GM12878 (cell line): Measurements from ENCODE around the gene CCL16. TPM values are rescaled to one million over a fixed set of nuclear protein-coding genes. Genes with fewer than 3 reads are reported as not detected.

Source experiments
- ATAC-seq: fragments of 200-7000 bp; cut with Tn5 transposase; 3 replicates; pipeline ENCODE4 v1.9.1; 2020; ENCODE audit warnings: mild to moderate bottlenecking, moderate library complexity
- BruUV-seq: library from RNA; stranded (reverse); fragments of 400-500 nt; replicated peaks from 2 replicates; lab custom pipeline; 2021; lab: Mats Ljungman, UMichigan
- CTCF ChIA-PET: fragments of 300-600 bp; sonication (Branson Sonifier 250); formaldehyde crosslinking; extraction: SDS; loops from one replicate; lab custom pipeline; 2021; ENCODE audit warnings: inconsistent platforms; lab: Yijun Ruan, JAX
- POLR2A ChIA-PET: fragments of 350-600 bp; formaldehyde crosslinking; extraction: SDS; loops from one replicate; lab custom pipeline; 2021; ENCODE audit warnings: inconsistent platforms; lab: Charles Lee
- RAD21 ChIA-PET: fragments of 300-600 bp; sonication (Branson Sonifier 250); formaldehyde crosslinking; loops from one replicate; lab custom pipeline; 2023; ENCODE audit warnings: antibody characterized with exemption; ENCODE audit not compliant: unreplicated experiment; lab: Charles Lee
- SMC1A ChIA-PET: fragments of 300-600 bp; sonication (Branson Sonifier 250); formaldehyde crosslinking; loops from one replicate; lab custom pipeline; 2023; ENCODE audit not compliant: unreplicated experiment, uncharacterized antibody; lab: Charles Lee
- DNase-seq: peaks from one replicate; pipeline ENCODE4 v3.0.0-alpha.2; 2011; ENCODE audit warnings: low read depth, low spot score
- FAIRE-seq: peaks from 3 replicates; lab custom pipeline; 2011; peaks lifted over from hg19 to GRCh38; lab: Jason Lieb, UNC
- H2AFZ ChIP-seq: 2 replicates; pipeline ENCODE4 v1.6.0; 2011; ENCODE audit warnings: low read depth, low read length, control low read depth; ENCODE audit not compliant: control insufficient read depth
- H3K27ac ChIP-seq: 2 replicates; pipeline ENCODE4 v1.5.1; 2011; ENCODE audit warnings: control low read depth; ENCODE audit not compliant: control insufficient read depth, insufficient read depth
- H3K27me3 ChIP-seq, 2 experiments: replicated peaks in 1 of 2; 2 replicates each; pipeline versions ENCODE4 v1.6.0 to v1.6.1; 2011; ENCODE audit warnings: low read length in 1 of 2; ENCODE audit not compliant: control insufficient read depth in 2 of 2, insufficient read depth in 2 of 2
- H3K36me3 ChIP-seq, 2 experiments: 2 replicates each; pipeline ENCODE4 v1.5.1; 2011; ENCODE audit warnings: low read length in 1 of 2; ENCODE audit not compliant: control insufficient read depth in 2 of 2, insufficient read depth in 2 of 2
- H3K4me1 ChIP-seq: 2 replicates; pipeline ENCODE4 v1.6.1; 2011; ENCODE audit warnings: mild to moderate bottlenecking, low read length, moderate library complexity, mixed read lengths; ENCODE audit not compliant: control insufficient read depth, insufficient read depth
- H3K4me2 ChIP-seq: 2 replicates; pipeline ENCODE4 v1.6.0; 2011; ENCODE audit warnings: control low read depth; ENCODE audit not compliant: control insufficient read depth, insufficient read depth
- H3K4me3 ChIP-seq: fragments of 200-600 bp; sonication (generic); 2 replicates; pipeline ENCODE4 v1.5.1; 2016
- H3K79me2 ChIP-seq: 2 replicates; pipeline ENCODE4 v1.6.0; 2011; ENCODE audit warnings: low read length; ENCODE audit not compliant: control insufficient read depth, insufficient read depth
- H3K9ac ChIP-seq: 2 replicates; pipeline ENCODE4 v1.8.0; 2011; ENCODE audit warnings: low read length, control low read depth, mixed read lengths; ENCODE audit not compliant: control insufficient read depth, insufficient read depth
- H3K9me3 ChIP-seq: replicated peaks from 3 replicates; pipeline ENCODE4 v1.5.1; 2011; ENCODE audit warnings: mild to moderate bottlenecking, low read length; ENCODE audit not compliant: control insufficient read depth, insufficient read depth
- H4K20me1 ChIP-seq: 2 replicates; pipeline ENCODE4 v1.6.0; 2011; ENCODE audit not compliant: control insufficient read depth, insufficient read depth
- FOXM1 ChIP-seq: IDR thresholded peaks from 2 replicates; pipeline ENCODE4 v1.6.1; 2012; ENCODE audit warnings: low read depth, mild to moderate bottlenecking, inconsistent platforms, low read length, moderate library complexity
- GATAD2B ChIP-seq: fragments of 450-650 bp; conservative IDR thresholded peaks from 2 replicates; pipeline ENCODE4 v1.6.1; 2017; ENCODE audit warnings: low read depth, mild to moderate bottlenecking, moderate library complexity
- HDGF ChIP-seq: fragments of 450-650 bp; IDR thresholded peaks from 2 replicates; pipeline ENCODE4 v1.6.1; 2016; ENCODE audit warnings: antibody characterized with exemption
- JUND ChIP-seq: IDR thresholded peaks from 2 replicates; pipeline ENCODE4 v1.6.1; 2012; ENCODE audit warnings: low read depth, mild to moderate bottlenecking, low read length, improper control_type of control experiment, moderate library complexity
- MTA3 ChIP-seq: IDR thresholded peaks from 2 replicates; pipeline ENCODE4 v1.6.1; 2012; ENCODE audit warnings: low read length, inconsistent platforms, borderline replicate concordance
- MXI1 ChIP-seq: fragments of 150-350 bp; IDR thresholded peaks from 2 replicates; pipeline ENCODE4 v1.6.1; 2011; ENCODE audit warnings: low read depth, mild to moderate bottlenecking, inconsistent platforms, low read length, improper control_type of control experiment
- NR2C1 ChIP-seq: fragments of 450-650 bp; IDR thresholded peaks from 2 replicates; pipeline ENCODE4 v1.6.1; 2017; ENCODE audit warnings: antibody characterized with exemption, mild to moderate bottlenecking, moderate library complexity
- PML ChIP-seq: IDR thresholded peaks from 2 replicates; pipeline ENCODE4 v1.6.1; 2012; ENCODE audit warnings: low read length, inconsistent platforms
- RAD51 ChIP-seq: fragments of 450-650 bp; IDR thresholded peaks from 2 replicates; pipeline ENCODE4 v1.6.1; 2016; ENCODE audit warnings: moderate library complexity, mild to moderate bottlenecking, inconsistent platforms
- RUNX3 ChIP-seq: IDR thresholded peaks from 2 replicates; pipeline ENCODE4 v1.6.1; 2012; ENCODE audit warnings: low read length, inconsistent platforms
- SKIL ChIP-seq: fragments of 450-650 bp; IDR thresholded peaks from 2 replicates; pipeline ENCODE4 v1.6.1; 2017; ENCODE audit warnings: mild to moderate bottlenecking, low read depth, inconsistent platforms; ENCODE audit not compliant: poor library complexity, severe bottlenecking
- SP1 ChIP-seq: IDR thresholded peaks from one replicate; pipeline ENCODE4 v1.6.1; 2011; ENCODE audit warnings: low read depth, low read length
- TAF1 ChIP-seq: IDR thresholded peaks from 2 replicates; pipeline ENCODE4 v1.6.1; 2011; ENCODE audit warnings: mild to moderate bottlenecking, low read depth, low read length, borderline replicate concordance
- ZNF217 ChIP-seq: fragments of 450-650 bp; IDR thresholded peaks from 2 replicates; pipeline ENCODE4 v1.6.1; 2017; ENCODE audit warnings: antibody characterized with exemption, mild to moderate bottlenecking
- WGBS: methylation state at CpG from one replicate; pipeline ENCODE4 v1.1.6; 2016; ENCODE audit warnings: low lambda C conversion rate; ENCODE audit not compliant: insufficient replicate concordance, insufficient coverage; ENCODE audit errors: missing lambda C conversion rate; 5-methylcytosine and 5-hydroxymethylcytosine counted together
- in situ Hi-C: fragments of 300-500 bp; cut with MboI; formaldehyde crosslinking; loops from 9 replicates; pipeline ENCODE4 v1.14.3; 2018; ENCODE audit warnings: mixed read lengths
- intact Hi-C: fragments of 100-400 bp; cut with micrococcal nuclease; formaldehyde crosslinking; loops from one replicate; pipeline ENCODE4 v1.14.2; 2022; ENCODE audit not compliant: unreplicated experiment
- polyA plus RNA-seq, 11 experiments: library from polyadenylated mRNA; depleted of rRNA in 4 of 11; unstranded in 6 of 11; stranded (reverse) in 5 of 11; fragments of >200 nt; fragmentation: Nextera tagmentation in 4 of 11; fragmentation: Illumina TruSeq in 1 of 11; extraction: Ambion mirVana in 4 of 11; extraction: Trizol in 1 of 11; gene quantifications; 1 replicate in 1 of 11; 2 replicates in 10 of 11; pipeline versions ENCODE4 v1.2.1 to v1.2.3, GENCODE V29; 2011 to 2016; ENCODE audit warnings: inconsistent platforms in 2 of 11, missing spikeins in 2 of 11, low read depth in 1 of 11
- total RNA-seq, 4 experiments: library from RNA; depleted of rRNA in 3 of 4; stranded (reverse); fragments of >200 nt in 3 of 4; fragmentation: Illumina TruSeq in 1 of 4; extraction: Trizol in 1 of 4; gene quantifications; 2 replicates each; pipeline versions ENCODE4 v1.2.1 to v1.2.3, GENCODE V29; 2013 to 2021
- TF ChIP-seq, protein P1 (sequence below): fragments of 450-650 bp; IDR thresholded peaks from 2 replicates; pipeline ENCODE4 v1.6.1; 2018; ENCODE audit warnings: mild to moderate bottlenecking, low read depth, moderate library complexity; ENCODE audit not compliant: partially characterized antibody
- TF ChIP-seq, protein P2 (sequence below), 3 experiments: IDR thresholded peaks in 2 of 3; conservative IDR thresholded peaks in 1 of 3; 2 replicates each; pipeline ENCODE4 v1.5.1; 2011; ENCODE audit warnings: low read depth in 3 of 3, low read length in 3 of 3, mild to moderate bottlenecking in 3 of 3, control low read depth in 2 of 3, moderate library complexity in 2 of 3, inconsistent platforms in 1 of 3, mixed read lengths in 1 of 3; ENCODE audit not compliant: control insufficient read depth in 2 of 3, insufficient read depth in 1 of 3; ENCODE audit errors: extremely low read depth in 1 of 3

The CCL16 gene
- total and polyA plus RNA-seq, 10 of the 15 experiments (the other 5 are each of a cell fraction or from before 2014, with no cell fraction given), result not detected

DNA sequence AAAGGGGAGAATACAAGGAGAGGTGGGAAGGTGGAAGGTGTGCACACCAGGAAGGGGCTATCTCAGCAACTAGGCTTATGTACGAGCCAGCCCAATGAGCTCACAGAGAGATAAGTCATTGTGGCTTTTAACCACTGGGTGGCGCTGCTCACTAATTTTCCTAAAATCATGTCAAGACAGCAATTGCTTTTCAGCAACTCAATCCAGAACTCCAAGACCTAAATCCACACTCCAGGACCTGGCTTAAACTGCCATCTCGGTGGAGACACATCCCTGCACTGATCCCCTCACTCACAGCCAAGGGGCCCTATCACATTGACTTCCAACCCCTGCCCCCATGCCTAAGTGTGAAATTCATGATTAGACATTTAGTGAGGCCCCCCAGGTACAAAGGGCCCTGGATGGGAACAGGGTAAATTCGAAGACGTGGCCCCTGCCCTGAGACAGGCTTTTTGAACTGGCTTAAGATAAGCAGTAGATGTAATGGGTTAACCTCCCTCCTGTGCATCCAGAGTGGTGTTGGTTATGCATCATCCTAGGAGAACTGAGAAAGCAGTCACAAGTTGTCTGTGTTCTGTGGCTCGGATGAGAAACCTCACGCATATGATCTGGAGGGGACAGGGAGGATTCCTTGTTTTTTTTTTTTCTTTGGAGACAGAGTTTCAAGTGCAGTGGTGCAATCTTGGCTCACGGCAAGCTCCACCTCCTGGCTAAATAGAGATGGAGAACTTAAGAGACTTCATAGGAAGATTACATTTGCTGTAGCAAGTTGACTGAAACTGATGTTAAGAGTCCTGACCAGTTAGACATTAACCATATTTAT, 11.5 kb downstream of the CCL16 start:
- peak; percentile 45 for DNase-seq
- ChIA-PET POLR2A (interaction anchor here (0.6 to 1.3 kb wide), 8 partner anchors 16 to 516 kb away, joined by 3 to 5 read pairs (median 3); no protein-coding TSS in a partner anchor), SMC1A (interaction anchor here (0.6 to 17.2 kb wide), 49 partner anchors 8 to 633 kb away, joined by 3 to 485 read pairs (median 4); partner anchors contain the start of genes CCL15, CCL16, CCL3 and LYZL6), RAD21 (interaction anchor here (0.6 to 17.2 kb wide), 41 partner anchors 8 to 633 kb away, joined by 3 to 342 read pairs (median 5); partner anchors contain the start of genes CCL15, CCL16, CCL3 and CCL4), CTCF (interaction anchor here (0.6 to 19.0 kb wide), 51 partner anchors 9 to 1474 kb away, joined by 3 to 622 read pairs (median 4); partner anchors contain the start of genes CCL16, CCL23, CCL3 and RDM1)
- in situ Hi-C loops, result loop anchor here (5.0 kb wide), 3 partner anchors 103 to 518 kb away; partner anchors contain the start of gene ZNHIT3
- BruUV-seq, result no TSS peak
- Histone ChIP-seq H4K20me1 (no peaks in the 10 kb centered on the region), H3K9ac (no peak overlapping the region), H3K27ac (no peak overlapping the region), H3K4me3 (no peak overlapping the region), H2AFZ (no peak overlapping the region), H3K4me2 (no peak overlapping the region), H3K27me3 (no peaks in the 10 kb centered on the region), H3K79me2 (no peaks in the 10 kb centered on the region), H3K36me3 (no peaks in the 10 kb centered on the region), H3K9me3 (no peaks in the 10 kb centered on the region), H3K4me1 (no peaks in the 10 kb centered on the region)
- WGBS, result 21% methylated on average over 8 of the region's 8 CpGs
- intact Hi-C loops, result loop anchor here (1.0 kb wide), 2 partner anchors 180 to 514 kb away; no protein-coding TSS in a partner anchor
- FAIRE-seq, result no peak
- peak; percentile 92 for ATAC-seq
- TF ChIP-seq PML (no peak), RUNX3 (peak; percentile 47), RAD51 (no peak), MTA3 (no peak), ZNF217 (no peak), FOXM1 (no peak), SP1 (no peak), GATAD2B (no peak), MXI1 (no peak), TAF1 (no peak), NR2C1 (no peak), HDGF (0 out of 2 replicates have a peak, but pooled peaks have one; percentile 21), JUND (no peak), SKIL (peak; percentile 18)
- TF ChIP-seq, protein P1, sequence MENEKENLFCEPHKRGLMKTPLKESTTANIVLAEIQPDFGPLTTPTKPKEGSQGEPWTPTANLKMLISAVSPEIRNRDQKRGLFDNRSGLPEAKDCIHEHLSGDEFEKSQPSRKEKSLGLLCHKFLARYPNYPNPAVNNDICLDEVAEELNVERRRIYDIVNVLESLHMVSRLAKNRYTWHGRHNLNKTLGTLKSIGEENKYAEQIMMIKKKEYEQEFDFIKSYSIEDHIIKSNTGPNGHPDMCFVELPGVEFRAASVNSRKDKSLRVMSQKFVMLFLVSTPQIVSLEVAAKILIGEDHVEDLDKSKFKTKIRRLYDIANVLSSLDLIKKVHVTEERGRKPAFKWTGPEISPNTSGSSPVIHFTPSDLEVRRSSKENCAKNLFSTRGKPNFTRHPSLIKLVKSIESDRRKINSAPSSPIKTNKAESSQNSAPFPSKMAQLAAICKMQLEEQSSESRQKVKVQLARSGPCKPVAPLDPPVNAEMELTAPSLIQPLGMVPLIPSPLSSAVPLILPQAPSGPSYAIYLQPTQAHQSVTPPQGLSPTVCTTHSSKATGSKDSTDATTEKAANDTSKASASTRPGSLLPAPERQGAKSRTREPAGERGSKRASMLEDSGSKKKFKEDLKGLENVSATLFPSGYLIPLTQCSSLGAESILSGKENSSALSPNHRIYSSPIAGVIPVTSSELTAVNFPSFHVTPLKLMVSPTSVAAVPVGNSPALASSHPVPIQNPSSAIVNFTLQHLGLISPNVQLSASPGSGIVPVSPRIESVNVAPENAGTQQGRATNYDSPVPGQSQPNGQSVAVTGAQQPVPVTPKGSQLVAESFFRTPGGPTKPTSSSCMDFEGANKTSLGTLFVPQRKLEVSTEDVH, result no peak
- TF ChIP-seq, protein P2, sequence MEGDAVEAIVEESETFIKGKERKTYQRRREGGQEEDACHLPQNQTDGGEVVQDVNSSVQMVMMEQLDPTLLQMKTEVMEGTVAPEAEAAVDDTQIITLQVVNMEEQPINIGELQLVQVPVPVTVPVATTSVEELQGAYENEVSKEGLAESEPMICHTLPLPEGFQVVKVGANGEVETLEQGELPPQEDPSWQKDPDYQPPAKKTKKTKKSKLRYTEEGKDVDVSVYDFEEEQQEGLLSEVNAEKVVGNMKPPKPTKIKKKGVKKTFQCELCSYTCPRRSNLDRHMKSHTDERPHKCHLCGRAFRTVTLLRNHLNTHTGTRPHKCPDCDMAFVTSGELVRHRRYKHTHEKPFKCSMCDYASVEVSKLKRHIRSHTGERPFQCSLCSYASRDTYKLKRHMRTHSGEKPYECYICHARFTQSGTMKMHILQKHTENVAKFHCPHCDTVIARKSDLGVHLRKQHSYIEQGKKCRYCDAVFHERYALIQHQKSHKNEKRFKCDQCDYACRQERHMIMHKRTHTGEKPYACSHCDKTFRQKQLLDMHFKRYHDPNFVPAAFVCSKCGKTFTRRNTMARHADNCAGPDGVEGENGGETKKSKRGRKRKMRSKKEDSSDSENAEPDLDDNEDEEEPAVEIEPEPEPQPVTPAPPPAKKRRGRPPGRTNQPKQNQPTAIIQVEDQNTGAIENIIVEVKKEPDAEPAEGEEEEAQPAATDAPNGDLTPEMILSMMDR (IDR thresholded peaks at IDR 0.05 in 2 of 3, conservative IDR thresholded peaks at IDR 0.05 in 1 of 3; ENCODE audit: control insufficient read depth in 2 of 3, extremely low read depth in 1 of 3, insufficient read depth in 1 of 3, low read depth in 3 of 3, low read length in 3 of 3), result peak; percentile 77 to 92 (median 86); a peak in 5 of 6 replicates
